Erythroblast (primary cell): ENCODE data around the gene SPEF2.

Source experiments
- GATA1 ChIP-seq: IDR thresholded peaks from 2 replicates; pipeline ENCODE4 v1.6.1; 2011; ENCODE audit warnings: low read depth, mild to moderate bottlenecking, control low read depth, low read length, moderate library complexity
- POLR2A ChIP-seq: IDR thresholded peaks from 2 replicates; pipeline ENCODE4 v1.6.1; 2011; ENCODE audit warnings: mild to moderate bottlenecking, low read length

- TF ChIP-seq POLR2A (no peak), GATA1 (no peak)
These were observed 241.5 kb downstream of the SPEF2 start for GRCh38 chr5:35859101-35859661.
